ENCODE measurements around the gene DENND4B.
A peak's percentile ranks its signal among the peaks of the same experiment; 100 is the strongest.

The DENND4B gene

DNA sequence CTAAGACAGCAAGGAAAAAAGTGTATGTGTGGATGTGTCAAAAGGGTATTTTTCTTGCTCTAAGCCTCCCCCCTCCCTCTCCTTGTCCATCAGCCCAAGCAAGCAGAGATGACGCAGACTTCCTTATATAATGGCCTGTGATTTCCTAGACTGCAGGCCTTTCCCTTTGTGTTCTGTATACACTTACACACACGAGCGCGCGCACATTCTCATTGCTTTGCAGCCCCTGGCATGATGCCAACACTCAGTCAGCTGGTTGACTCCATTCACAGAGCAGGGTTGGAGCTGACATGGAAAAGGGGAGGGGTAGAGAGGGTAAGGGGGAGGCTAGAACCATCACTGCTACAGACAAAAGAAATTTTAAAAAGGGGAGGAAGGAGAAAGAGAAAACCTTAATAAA lies 65.6 kb downstream of the DENND4B start:
- DNase-seq = peak; percentile 88 to 93

GRCh38 chr1:153880024-153880423 lies 66.5 kb downstream of the DENND4B start:
- DNase-seq = no peak

Measured in inflammatory macrophage treated with lipopolysaccharide for 1 hour (primary cell).